ENCODE measurements around the gene NGLY1. TPM values are rescaled to one million over a fixed set of nuclear protein-coding genes. Genes with fewer than 3 reads are reported as not detected.

Gene NGLY1
- total and polyA plus RNA-seq, 10 of the 15 experiments (the other 5 are each of a cell fraction or from before 2014, with no cell fraction given), result 29.8 to 73.5 (median 47.0) TPM

- no peak overlapping the region for H3K27ac ChIP-seq (ENCODE audit: control insufficient read depth, insufficient read depth)
- no peak overlapping the region for H3K9ac ChIP-seq (ENCODE audit: control insufficient read depth, insufficient read depth, low read length)
- 94% methylated on average over 3 of the region's 3 CpGs for WGBS (ENCODE audit: insufficient coverage, insufficient replicate concordance, low lambda C conversion rate, missing lambda C conversion rate)
- in situ Hi-C loops (cut with MboI), result no loop called here
- H3K27me3 ChIP-seq (replicated peaks in 1 of 2; ENCODE audit: control insufficient read depth in 2 of 2, insufficient read depth in 2 of 2, low read length in 1 of 2), result no peaks in the 10 kb centered on the region
- intact Hi-C loops (cut with micrococcal nuclease; ENCODE audit: unreplicated experiment), result no loop called here
- CTCF ChIA-PET, result interaction anchor here (1.1 kb wide), 1 partner anchor 175 kb away, joined by 4 read pairs; no protein-coding TSS in a partner anchor
- H3K4me1 ChIP-seq (ENCODE audit: control insufficient read depth, insufficient read depth, low read length), result no peaks in the 10 kb centered on the region
- TF ChIP-seq ASH2L (IDR thresholded peaks at IDR 0.05; ENCODE audit: borderline replicate concordance, low read depth), result no peak
- TF ChIP-seq WRNIP1 (IDR thresholded peaks at IDR 0.05; ENCODE audit: borderline replicate concordance, low read depth, low read length), result no peak
- TF ChIP-seq YBX1 (IDR thresholded peaks at IDR 0.05), result no peak
- no peak for TF ChIP-seq BCL11A (IDR thresholded peaks at IDR 0.05; ENCODE audit: low read depth, low read length)
- TF ChIP-seq NFIC (IDR thresholded peaks at IDR 0.05; ENCODE audit: low read depth, low read length), result no peak
- TF ChIP-seq MLLT1 (IDR thresholded peaks at IDR 0.05), result no peak
- no peak for TF ChIP-seq NRF1 (conservative IDR thresholded peaks at IDR 0.05; ENCODE audit: low read depth, low read length)
- no peak for TF ChIP-seq IRF3 (IDR thresholded peaks at IDR 0.05)
- no peak for TF ChIP-seq SMAD5 (IDR thresholded peaks at IDR 0.05; ENCODE audit: low read depth)
- TF ChIP-seq E4F1 (IDR thresholded peaks at IDR 0.05; ENCODE audit: borderline replicate concordance, partially characterized antibody), result no peak
- no peak for TF ChIP-seq ATF7 (IDR thresholded peaks at IDR 0.05; ENCODE audit: low read depth)
- TF ChIP-seq PAX8 (IDR thresholded peaks at IDR 0.05), result no peak
- TF ChIP-seq HDGF (IDR thresholded peaks at IDR 0.05), result no peak
- no peak for TF ChIP-seq RB1 (IDR thresholded peaks at IDR 0.05; ENCODE audit: borderline replicate concordance)
- no peaks in the 10 kb centered on the region for H3K79me2 ChIP-seq (ENCODE audit: control insufficient read depth, insufficient read depth, low read length)
- SMC1A ChIA-PET (ENCODE audit: uncharacterized antibody, unreplicated experiment), result interaction anchor here (0.6 kb wide), 1 partner anchor 30 kb away, joined by 3 read pairs; no protein-coding TSS in a partner anchor
- no peaks in the 10 kb centered on the region for H3K36me3 ChIP-seq (ENCODE audit: control insufficient read depth in 2 of 2, insufficient read depth in 2 of 2, low read length in 1 of 2)
- no peak overlapping the region for H2AFZ ChIP-seq (ENCODE audit: control insufficient read depth, low read depth, low read length)
- H3K4me2 ChIP-seq (ENCODE audit: control insufficient read depth, insufficient read depth), result no peak overlapping the region
- no peaks in the 10 kb centered on the region for H3K9me3 ChIP-seq (replicated peaks; ENCODE audit: control insufficient read depth, insufficient read depth, low read length)
- no peak overlapping the region for H3K4me3 ChIP-seq
- no peak for DNase-seq (ENCODE audit: low read depth, low spot score)
- POLR2A ChIA-PET, result no interaction called here
- no peaks in the 10 kb centered on the region for H4K20me1 ChIP-seq (ENCODE audit: control insufficient read depth, insufficient read depth)
- no peak for ATAC-seq
- BruUV-seq (replicated peaks), result no TSS peak
- RAD21 ChIA-PET (ENCODE audit: unreplicated experiment), result no interaction called here
- FAIRE-seq, result no peak
These were observed 40.1 kb upstream of the NGLY1 start for GRCh38 chr3:25823314-25823713.

All from GM12878 (cell line).